Epithelial cell of esophagus (primary cell): ENCODE results near the gene STK11IP.

Experiments used
- DNase-seq: peaks from one replicate; pipeline ENCODE4 v3.0.0; 2010; ENCODE audit warnings: low read depth
- H3K4me3 ChIP-seq: 2 replicates; pipeline ENCODE4 v1.5.1; 2011; ENCODE audit warnings: mild to moderate bottlenecking, low read length, control low read depth
- CTCF ChIP-seq: IDR thresholded peaks from 2 replicates; pipeline ENCODE4 v1.5.1; 2011; ENCODE audit warnings: low read depth, mild to moderate bottlenecking, low read length, control low read depth, inconsistent platforms; ENCODE audit not compliant: insufficient read depth; ENCODE audit errors: missing control alignments

STK11IP gene

GRCh38 chr2:219607931-219608330 is 10.3 kb downstream of the STK11IP start:
- TF ChIP-seq CTCF, result no peak
- no peak for DNase-seq

DNA sequence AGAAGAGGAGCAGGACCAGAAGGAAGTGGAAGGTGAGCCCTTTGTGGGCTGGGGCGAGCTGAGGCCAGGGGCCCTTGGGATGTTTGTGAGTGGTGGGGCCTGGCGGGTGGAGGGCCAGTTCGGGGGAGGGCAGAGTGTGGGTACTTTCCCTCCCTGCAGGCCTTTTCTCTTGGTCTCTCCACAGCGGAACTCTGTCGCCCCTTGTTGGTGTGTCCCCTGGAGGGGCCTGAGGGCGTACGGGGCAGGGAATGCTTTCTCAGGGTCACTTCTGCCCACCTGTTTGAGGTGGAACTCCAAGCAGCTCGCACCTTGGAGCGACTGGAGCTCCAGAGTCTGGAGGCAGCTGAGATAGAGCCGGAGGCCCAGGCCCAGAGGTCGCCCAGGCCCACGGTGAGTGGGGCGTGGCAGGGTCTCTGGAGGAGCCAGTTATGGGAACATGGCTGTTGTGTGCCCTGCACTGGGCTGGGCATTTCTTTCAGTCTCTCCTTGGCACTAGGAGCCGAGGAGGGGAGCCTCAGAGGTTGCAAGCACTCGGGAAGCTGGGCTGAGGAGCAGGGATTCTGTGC is 10.8 kb downstream of the STK11IP start:
- no peak for DNase-seq
- no peak for TF ChIP-seq CTCF
- H3K4me3 ChIP-seq, result no peak overlapping the region

More at GRCh38 chr2:219607931-219608330, 10.3 kb downstream of the STK11IP start:
- H3K4me3 ChIP-seq, result no peak overlapping the region

- no peak for TF ChIP-seq CTCF
- DNase-seq, result no peak
- H3K4me3 ChIP-seq, result no peak overlapping the region
Observed at GRCh38 chr2:219609149-219609750, 11.6 kb downstream of the STK11IP start.

- no peak for TF ChIP-seq CTCF
- DNase-seq, result no peak
- no peak overlapping the region for H3K4me3 ChIP-seq
Observed at GRCh38 chr2:219611306-219611705, 13.6 kb downstream of the STK11IP start.

- no peak for TF ChIP-seq CTCF
- H3K4me3 ChIP-seq, result no peak overlapping the region
- DNase-seq, result no peak
Observed at GRCh38 chr2:219611866-219612576, 14.4 kb downstream of the STK11IP start.

DNA sequence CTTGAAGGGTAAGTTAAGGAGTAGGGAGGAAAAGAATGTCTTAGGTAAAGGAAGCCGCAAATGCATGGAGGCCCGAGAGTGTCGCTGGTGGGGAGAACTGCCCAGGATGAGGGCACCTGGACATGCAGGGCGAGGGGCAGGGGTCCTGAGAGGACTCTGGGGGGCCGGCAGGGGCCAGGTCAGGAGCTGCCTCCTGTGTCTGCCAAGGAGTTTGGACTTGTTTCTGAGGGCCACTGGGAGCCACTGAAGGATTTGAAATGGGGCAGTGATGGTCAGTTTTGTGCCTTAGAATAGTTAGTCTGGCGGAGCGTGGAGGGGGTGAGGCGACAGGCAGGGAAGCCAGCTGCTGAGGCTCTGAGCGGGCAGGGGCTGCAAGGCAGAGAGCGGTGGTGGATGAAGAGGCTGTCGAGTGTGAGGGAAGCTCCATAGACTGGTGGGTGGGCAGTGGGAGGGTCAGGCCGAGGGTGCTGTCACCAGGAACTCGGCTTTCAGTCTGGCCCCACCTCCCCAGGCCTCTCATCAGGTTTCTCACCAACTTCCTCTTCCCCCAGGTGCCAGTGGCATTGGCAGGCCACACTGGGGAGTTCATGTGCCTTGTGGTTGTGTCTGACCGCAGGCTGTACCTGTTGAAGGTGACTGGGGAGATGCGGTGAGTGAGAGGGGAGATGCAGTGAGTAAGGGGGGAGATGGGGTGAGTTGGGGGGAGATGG is 15.1 kb downstream of the STK11IP start:
- no peak for TF ChIP-seq CTCF
- no peak for DNase-seq
- H3K4me3 ChIP-seq, result no peak overlapping the region
